NCI-H1092 treated with DMSO at 0.1 percent for 48 hours (cell line): ENCODE results near the gene ASXL3.

ENCODE experiments used
- DNase-seq: peaks from one replicate; lab custom pipeline; 2025; lab: John Stamatoyannopoulos, UW

ASXL3 gene

DNA sequence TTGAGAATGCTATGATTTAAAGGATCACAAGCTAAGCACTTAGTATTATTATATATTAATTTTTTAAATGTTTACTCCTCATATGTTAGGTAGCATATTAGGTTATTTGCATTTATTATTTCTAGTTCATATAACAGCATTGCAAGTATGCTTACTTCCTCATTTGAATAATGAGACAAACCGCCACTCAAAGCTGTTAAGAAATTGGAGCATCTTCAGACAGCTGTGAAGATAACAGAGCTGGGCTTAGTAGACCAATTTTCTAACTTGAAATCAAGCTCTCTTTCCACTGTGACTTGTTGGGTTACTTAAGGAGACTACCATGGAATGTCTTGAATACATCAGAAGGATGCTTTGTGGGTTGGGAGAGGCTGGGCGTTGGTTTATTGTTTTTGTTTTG lies 139.3 kb downstream of the ASXL3 start:
- DNase-seq, result no peak

DNA sequence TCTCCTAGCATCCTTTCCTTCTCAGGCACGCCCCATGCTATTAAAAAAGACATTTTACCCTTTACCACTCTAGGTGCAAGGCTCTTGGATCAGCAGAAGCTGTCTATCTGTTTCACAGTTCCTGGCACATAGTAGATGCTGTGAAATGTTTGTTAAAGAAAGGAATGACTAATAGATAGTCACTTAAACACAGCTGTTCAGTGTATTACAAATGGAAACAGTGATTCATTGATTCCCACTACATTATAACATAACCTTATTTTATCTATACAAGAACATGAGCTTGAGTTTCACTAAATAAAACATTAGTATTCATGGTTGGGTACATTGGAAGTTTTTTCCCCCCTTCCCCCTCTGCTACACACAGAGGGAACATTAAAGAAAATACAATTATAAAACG lies 142.1 kb downstream of the ASXL3 start:
- DNase-seq, result no peak

DNA sequence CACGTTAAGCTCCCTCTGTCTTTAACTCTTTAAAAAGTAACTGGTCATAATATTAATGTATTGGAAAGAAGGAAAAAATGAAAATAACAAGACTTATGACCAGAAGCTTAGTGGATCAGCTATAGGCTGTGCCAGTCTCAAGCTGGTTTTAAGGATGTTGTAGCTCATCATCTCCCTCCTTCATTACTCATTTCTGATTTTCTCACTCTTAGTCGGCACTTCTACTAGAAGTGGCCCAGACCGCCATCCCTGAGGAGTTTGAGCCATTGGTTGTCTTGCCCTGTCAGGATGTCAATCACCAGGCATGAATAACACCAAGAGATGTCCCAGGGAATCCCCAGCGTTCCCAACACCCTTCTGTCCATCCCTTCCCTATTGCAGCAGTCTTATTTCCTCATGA lies 151.5 kb downstream of the ASXL3 start:
- DNase-seq, result no peak

DNA sequence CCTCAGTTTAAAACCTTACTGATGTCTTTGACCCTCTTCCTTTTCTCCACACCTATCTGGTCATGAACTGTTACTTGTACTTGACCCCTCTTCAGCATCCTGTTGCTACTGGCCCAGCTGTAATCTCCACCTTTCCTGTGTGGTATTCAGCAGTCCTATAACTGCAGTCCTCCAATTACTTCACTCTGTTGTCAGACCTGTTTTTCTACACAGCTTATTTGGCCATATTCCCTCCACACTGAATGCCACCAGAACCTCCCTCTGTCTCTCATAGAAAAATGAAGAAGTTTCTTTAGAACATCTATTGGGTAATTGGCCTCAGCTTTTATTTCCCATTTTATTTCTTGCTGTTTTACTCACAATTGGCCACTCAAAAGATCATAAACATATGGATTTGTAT lies 155.4 kb downstream of the ASXL3 start:
- DNase-seq, result no peak

DNA sequence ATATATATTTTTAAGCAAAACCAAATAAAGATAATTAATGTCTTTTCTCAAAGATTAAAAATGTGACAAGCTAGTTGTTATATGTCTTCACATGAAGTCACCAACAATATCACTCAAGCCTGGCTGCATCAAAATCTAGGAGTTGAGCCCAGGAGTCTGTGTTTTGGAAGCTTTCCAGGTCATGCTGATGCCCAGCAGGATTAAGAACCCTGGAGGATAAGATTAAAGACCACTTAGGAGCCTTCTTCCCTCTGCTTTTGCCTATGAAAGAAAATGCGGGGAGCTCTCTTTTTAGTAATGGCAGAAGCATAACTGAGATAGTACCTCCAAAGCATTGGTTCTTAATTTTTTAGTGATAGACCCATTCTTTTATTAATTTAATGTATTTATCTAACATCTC lies 157.4 kb downstream of the ASXL3 start:
- no peak for DNase-seq

DNA sequence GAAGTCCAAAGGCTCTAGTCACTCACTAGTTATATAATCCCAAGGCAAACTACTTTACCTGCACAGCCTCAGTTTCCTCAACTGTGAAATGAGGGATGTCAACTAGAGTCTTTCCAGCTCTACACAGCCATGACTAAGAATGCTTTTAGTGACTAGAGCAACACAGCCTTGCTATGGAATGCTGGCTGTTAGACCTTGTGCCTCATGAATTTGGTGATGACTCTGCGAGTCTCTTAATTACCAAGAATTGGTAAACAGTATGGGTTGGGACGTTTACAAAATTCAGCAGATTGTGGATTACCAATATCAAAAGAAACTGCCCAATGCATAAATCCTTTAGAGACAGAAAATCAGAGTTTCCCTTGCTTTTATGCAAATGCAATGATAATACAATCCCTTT lies 163.7 kb downstream of the ASXL3 start:
- DNase-seq, result no peak

DNA sequence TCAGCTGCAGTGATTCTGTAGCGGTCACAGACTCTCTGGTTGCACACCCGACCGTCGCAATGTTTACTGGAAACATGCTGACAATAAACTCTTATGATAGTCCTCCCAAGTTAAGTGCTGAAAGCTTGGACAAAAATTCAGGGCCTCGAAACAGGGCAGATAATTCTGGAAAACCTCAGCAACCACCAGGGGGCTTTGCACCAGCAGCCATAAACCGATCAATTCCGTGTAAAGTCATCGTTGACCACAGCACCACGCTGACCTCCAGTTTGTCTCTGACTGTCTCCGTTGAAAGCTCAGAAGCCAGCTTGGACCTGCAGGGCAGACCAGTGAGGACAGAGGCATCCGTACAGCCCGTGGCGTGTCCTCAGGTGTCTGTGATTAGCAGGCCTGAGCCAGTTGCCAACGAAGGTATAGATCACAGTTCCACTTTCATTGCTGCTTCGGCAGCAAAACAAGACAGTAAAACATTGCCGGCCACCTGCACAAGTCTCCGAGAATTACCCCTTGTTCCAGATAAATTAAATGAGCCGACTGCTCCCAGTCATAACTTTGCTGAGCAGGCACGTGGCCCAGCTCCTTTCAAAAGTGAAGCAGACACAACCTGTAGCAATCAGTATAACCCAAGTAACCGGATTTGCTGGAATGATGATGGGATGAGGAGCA lies 166.1 kb downstream of the ASXL3 start:
- DNase-seq, result no peak

DNA sequence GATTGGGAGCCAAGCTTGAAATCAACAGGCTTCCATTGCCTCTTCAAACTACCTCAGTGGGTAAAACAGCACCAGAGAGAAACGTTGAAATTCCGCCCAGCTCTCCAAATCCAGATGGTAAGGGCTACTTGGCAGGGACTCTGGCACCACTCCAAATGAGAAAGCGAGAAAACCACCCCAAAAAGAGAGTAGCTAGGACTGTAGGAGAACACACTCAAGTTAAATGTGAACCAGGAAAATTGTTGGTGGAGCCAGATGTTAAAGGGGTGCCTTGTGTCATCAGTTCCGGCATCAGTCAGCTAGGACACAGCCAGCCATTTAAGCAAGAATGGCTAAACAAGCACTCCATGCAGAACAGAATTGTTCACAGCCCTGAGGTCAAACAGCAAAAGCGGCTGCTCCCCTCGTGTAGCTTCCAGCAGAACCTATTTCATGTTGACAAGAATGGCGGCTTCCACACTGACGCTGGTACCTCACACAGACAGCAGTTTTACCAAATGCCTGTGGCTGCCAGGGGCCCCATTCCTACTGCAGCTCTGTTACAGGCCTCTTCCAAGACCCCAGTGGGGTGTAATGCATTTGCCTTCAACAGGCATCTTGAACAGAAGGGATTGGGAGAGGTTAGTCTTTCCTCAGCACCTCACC lies 167.3 kb downstream of the ASXL3 start:
- DNase-seq, result no peak

DNA sequence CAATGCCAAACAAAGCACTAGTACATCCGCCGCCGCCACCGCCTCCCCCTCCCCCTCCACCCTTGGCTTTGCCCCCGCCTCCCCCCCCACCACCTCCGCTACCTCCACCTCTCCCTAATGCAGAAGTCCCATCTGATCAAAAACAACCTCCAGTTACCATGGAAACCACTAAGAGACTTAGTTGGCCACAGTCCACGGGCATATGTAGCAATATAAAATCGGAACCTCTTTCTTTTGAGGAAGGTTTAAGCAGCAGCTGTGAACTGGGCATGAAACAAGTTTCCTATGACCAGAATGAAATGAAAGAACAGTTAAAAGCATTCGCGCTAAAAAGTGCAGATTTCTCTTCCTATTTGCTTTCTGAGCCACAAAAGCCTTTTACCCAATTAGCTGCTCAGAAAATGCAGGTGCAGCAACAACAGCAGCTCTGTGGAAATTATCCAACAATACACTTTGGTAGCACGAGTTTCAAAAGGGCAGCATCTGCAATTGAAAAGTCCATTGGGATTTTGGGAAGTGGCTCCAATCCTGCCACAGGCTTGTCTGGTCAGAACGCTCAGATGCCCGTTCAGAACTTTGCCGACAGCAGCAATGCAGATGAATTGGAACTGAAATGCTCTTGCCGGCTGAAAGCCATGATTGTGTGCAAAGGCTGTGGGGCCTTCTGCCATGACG lies 168.0 kb downstream of the ASXL3 start:
- no peak for DNase-seq

DNA sequence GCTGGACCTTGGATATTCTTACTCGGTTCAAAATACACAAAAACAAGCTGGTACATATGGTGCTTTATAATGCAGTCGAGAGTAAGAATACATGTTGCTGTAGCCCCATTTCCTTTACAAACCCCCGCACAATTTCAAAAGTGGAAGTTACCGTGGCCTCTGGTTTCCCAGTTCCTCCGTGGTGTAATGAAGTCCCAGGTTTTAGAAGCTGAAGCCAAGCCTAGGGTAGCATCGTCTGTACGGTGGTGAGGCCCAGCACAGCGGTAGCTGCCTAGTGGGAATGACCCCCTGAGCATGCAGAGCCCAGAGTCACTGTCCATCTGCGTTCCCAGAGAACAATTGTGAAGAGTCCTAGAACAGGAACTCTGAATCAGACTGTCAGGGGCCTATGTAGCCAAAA lies 171.8 kb downstream of the ASXL3 start:
- DNase-seq, result no peak

DNA sequence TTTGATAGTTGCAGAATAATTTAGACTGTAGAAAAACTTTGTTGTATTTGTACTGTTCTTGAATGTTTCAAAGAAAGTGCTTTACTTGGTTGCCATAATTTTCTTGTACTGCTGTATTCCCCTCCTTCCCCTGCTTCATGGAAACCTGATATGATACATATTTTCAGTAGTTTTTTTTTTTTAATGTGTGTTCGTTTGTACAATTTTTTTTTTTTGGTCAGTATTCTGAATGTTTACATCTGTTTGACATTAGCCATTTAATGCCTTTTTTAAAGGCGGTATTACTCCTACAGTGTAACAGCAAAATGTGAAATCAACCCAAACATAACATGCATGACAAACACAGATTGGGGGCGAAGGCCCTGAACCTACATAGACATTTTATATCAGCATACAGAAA lies 172.3 kb downstream of the ASXL3 start:
- no peak for DNase-seq

DNA sequence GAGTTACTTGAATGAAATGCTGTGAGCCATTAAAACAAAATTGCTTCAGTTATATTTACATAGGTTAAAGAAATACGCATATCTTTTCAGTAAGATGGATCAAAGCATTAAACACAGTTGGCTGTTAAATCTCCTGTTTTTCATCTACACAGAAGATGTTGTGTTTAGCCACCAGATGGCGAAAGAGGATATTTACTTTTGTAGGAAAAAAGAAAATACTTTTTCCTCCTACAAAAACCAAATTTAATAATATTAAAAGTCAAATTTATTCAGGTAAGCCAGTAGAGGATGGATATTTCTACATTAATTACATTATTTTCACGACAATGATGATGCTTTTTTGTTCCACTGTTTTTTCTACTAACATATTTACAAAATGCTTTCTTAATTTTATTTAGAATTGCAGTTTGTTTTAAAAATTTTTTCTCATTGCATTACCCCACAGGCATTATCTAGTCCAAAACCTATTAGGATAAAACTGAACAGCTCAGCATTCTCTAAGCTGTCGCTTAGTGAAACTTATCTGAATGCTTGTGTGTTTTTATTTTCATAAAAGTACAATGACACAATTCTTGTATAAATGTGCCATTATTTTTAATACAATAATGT lies 173.7 kb downstream of the ASXL3 start:
- no peak for DNase-seq

DNA sequence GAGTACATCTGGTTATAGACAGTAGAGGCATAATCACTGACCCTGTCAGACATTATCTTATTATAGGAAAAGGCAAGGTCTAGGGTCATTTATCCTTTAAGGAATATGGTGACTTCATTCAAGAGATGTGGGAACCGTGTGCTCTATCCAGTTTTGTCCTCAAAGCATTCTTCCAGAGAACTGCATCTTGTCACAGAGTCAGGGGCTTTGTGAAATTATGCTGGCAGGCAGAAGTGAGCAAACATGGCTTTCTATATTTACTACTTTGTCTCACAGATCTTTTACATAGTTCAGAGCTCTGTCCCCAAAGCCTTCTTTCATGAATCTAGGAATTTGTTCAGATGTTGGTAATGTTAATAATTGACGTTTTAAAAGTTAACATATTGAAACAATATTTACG lies 177.4 kb downstream of the ASXL3 start:
- DNase-seq, result no peak

DNA sequence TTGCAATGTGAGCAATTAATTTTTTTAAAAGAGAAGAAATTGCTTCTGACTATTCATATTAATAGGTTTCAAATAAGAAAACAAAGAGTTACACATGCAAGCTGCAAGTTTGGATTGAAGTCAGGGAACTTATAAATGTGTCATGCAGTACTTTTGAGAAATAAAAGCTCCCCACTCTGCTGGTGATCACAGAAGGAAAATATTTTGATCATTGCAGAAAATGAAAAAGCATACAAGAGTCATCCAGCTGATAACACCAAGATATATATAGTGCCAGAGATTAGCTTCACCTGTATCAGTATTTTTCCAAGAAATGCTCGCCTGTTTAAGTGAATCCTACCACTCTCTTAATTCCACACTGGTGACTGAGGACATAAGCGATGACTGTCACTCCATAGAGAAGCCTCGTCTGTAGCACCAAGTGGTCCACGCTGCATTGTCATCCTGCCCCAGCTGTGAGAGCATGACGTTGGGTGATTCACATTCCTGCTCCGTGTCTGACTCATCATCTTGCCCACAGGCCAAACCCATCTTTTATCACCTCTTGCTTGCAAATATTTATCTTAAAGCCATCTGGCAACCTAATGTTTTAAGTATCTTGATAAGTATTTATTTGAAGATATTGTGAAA lies 178.0 kb downstream of the ASXL3 start:
- DNase-seq, result no peak

DNA sequence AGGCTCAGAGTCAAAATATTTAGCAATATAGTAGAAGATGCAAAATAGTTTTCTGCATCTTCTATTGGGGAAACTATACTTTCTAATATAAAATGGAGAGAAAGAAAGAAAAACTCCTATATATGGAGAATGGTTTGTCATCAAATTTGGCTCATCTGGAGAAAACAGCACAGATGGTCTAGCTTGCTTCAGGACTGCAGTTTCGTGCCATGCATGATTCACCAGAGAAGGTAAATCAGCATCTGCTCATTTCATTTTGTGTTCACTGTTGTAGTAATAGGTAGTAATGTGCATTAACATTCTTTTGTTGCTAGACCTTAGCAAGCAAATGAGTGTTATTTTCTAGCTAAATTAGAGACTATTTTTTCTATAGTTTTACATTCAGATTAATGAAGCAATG lies 179.0 kb downstream of the ASXL3 start:
- no peak for DNase-seq

DNA sequence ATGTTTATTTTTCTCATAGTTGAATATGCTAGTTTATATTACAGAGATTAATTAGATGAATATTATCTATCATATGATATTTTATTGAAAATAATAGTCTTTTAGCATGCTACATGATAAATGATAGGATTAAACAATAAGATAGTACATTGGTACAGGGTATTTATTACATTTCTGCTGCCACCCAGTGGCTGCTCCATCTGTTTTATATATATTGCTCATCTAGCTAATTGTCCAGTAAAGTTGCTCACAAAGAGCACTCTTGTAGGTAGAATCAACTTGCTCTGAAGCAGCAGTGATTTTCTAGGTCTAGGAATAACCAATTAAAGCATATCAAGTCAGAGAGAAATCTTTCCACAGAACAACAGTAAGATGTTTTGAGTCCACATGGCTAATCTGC lies 183.3 kb downstream of the ASXL3 start:
- DNase-seq, result no peak

DNA sequence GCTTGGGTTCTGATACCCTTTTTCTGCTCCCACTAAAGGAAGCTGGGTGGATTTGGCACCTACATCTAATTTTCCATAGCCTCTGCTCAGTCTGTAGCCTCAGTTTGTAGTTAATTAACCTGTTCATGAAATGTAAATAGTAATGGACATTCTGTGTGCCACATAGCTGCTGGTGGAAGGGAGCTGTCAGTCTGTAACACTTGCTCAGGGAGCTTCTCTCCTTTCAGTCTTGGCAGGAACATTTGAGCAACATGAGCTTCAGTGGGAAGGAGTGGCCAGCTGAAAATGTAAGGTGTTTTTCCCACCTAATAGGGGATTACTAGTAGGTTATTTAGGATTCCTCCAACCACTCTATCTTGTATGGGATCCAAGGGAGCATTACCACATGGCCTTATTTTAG lies 203.4 kb downstream of the ASXL3 start:
- DNase-seq, result peak; percentile 99
